Trophoblast cell (in vitro differentiated cells and primary cell): ENCODE measurements around the gene ACOT11.

Experiments used
- DNase-seq, 2 donors: peaks; one replicate each; pipeline ENCODE4 v3.0.0-alpha.2; 2016
- H2AFZ ChIP-seq: 2 replicates; pipeline ENCODE4 v1.6.1; 2013; ENCODE audit warnings: low read length, moderate library complexity, mild to moderate bottlenecking; ENCODE audit not compliant: insufficient read depth, poor library complexity
- H2AK5ac ChIP-seq: 2 replicates; pipeline ENCODE4 v1.6.1; 2013; ENCODE audit warnings: mild to moderate bottlenecking, low read length
- H2BK120ac ChIP-seq: 2 replicates; pipeline ENCODE4 v1.6.1; 2013; ENCODE audit warnings: low read length, mild to moderate bottlenecking, moderate library complexity; ENCODE audit not compliant: insufficient read depth, poor library complexity
- H2BK12ac ChIP-seq: 2 replicates; pipeline ENCODE4 v1.6.1; 2013; ENCODE audit warnings: mild to moderate bottlenecking, low read length, moderate library complexity
- H2BK5ac ChIP-seq: 2 replicates; pipeline ENCODE4 v1.6.1; 2013; ENCODE audit warnings: low read length, low read depth, moderate library complexity, mild to moderate bottlenecking; ENCODE audit not compliant: poor library complexity
- H3K14ac ChIP-seq: 2 replicates; pipeline ENCODE4 v1.6.1; 2013; ENCODE audit warnings: mild to moderate bottlenecking, low read length
- H3K18ac ChIP-seq: 2 replicates; pipeline ENCODE4 v1.6.1; 2013; ENCODE audit warnings: mild to moderate bottlenecking, low read length
- H3K23ac ChIP-seq: 2 replicates; pipeline ENCODE4 v1.6.1; 2013; ENCODE audit warnings: low read length
- H3K27ac ChIP-seq: 2 replicates; pipeline ENCODE4 v1.5.1; 2013; ENCODE audit warnings: low read depth, mild to moderate bottlenecking, inconsistent platforms, low read length, moderate library complexity
- H3K27me3 ChIP-seq: 2 replicates; pipeline ENCODE4 v1.6.1; 2013; ENCODE audit warnings: inconsistent platforms, mild to moderate bottlenecking, low read length, moderate library complexity; ENCODE audit not compliant: insufficient read depth
- H3K36me3 ChIP-seq, 2 experiments: 1 replicate in 1 of 2; 2 replicates in 1 of 2; pipeline ENCODE4 v1.6.1; 2013; ENCODE audit warnings: low read length in 2 of 2, mild to moderate bottlenecking in 2 of 2, moderate library complexity in 1 of 2; ENCODE audit not compliant: insufficient read depth in 2 of 2, control insufficient read depth in 1 of 2
- H3K4ac ChIP-seq: 2 replicates; pipeline ENCODE4 v1.6.1; 2013; ENCODE audit warnings: low read depth, mild to moderate bottlenecking, low read length, moderate library complexity
- H3K4me1 ChIP-seq, 2 experiments: 1 replicate in 1 of 2; 2 replicates in 1 of 2; pipeline ENCODE4 v1.6.1; 2013; ENCODE audit warnings: low read length in 2 of 2, mild to moderate bottlenecking in 2 of 2, moderate library complexity in 1 of 2; ENCODE audit not compliant: insufficient read depth in 2 of 2, control insufficient read depth in 1 of 2
- H3K4me2 ChIP-seq: 2 replicates; pipeline ENCODE4 v1.6.1; 2013; ENCODE audit warnings: inconsistent platforms, mild to moderate bottlenecking, low read length, moderate library complexity
- H3K4me3 ChIP-seq: 2 replicates; pipeline ENCODE4 v1.5.1; 2013; ENCODE audit warnings: mild to moderate bottlenecking, low read depth, low read length, inconsistent platforms
- H3K79me1 ChIP-seq: one replicate; pipeline ENCODE4 v1.6.1; 2013; ENCODE audit warnings: low read length
- H3K79me2 ChIP-seq: 2 replicates; pipeline ENCODE4 v1.6.1; 2013; ENCODE audit warnings: low read length, mild to moderate bottlenecking; ENCODE audit not compliant: control insufficient read depth, insufficient read depth, poor library complexity
- H3K9ac ChIP-seq: 2 replicates; pipeline ENCODE4 v1.6.1; 2013; ENCODE audit warnings: mild to moderate bottlenecking, low read length
- H3K9me3 ChIP-seq: 2 replicates; pipeline ENCODE4 v1.6.1; 2013; ENCODE audit warnings: low read depth, mild to moderate bottlenecking, control low read depth, inconsistent platforms, low read length; ENCODE audit not compliant: insufficient read depth
- H4K12ac ChIP-seq: 2 replicates; pipeline ENCODE4 v1.6.1; 2013; ENCODE audit warnings: low read depth, mild to moderate bottlenecking, low read length, moderate library complexity
- H4K8ac ChIP-seq: 2 replicates; pipeline ENCODE4 v1.6.1; 2013; ENCODE audit warnings: low read depth, mild to moderate bottlenecking, low read length, moderate library complexity
- H4K91ac ChIP-seq: one replicate; pipeline ENCODE4 v1.6.1; 2013; ENCODE audit warnings: low read depth, mild to moderate bottlenecking, low read length, moderate library complexity
- WGBS: extraction: QIAGEN DNeasy Blood & Tissue Kit; methylation state at CpG from one replicate; pipeline ENCODE4 v1.1.7; 2013; ENCODE audit warnings: missing lambda C conversion rate; ENCODE audit not compliant: insufficient read length, insufficient coverage; ENCODE audit errors: extremely low coverage; 5-methylcytosine and 5-hydroxymethylcytosine counted together

Gene ACOT11

DNA sequence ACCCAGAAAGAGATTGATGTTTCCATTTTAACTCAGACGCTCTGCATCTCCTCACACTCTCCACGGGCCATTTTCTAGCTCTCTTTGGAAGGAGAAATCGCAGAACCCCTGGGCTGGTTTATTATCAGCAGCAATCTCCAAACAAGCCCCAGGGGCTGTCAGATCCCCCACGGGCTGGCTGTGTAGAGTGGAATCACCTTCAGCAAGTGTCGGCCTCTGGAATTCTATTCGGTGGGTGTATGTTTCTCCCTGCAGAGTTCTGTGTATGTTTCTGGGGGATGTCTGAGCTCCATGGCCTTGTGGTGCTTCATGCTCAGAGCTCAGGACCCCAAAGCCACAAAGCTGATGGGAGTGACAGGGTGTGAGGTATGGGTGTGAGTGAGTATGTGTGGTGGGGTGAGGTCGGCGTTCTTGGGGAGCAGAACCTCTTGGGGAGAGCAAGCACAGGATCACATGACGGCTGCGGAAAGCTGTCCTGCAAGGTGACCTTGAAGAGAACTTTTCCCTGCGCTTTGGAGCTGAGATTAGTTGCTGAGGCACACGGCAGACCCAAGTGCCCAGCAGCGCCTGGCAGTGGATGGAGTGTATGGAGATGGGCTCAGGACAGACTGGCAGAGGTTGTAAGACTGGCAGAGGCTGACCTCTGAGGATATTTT is 489 bp downstream of the ACOT11 start:
- Histone ChIP-seq H3K27me3 (no peaks in the 10 kb centered on the region), H3K27ac (peak overlapping the region; percentile 10), H4K91ac (peak overlapping the region; percentile 94), H3K23ac (no peak overlapping the region), H2AK5ac (no peak overlapping the region), H2BK5ac (no peak overlapping the region), H4K12ac (no peak overlapping the region), H2BK12ac (no peak overlapping the region), H4K8ac (no peak overlapping the region), H3K4me1 (peaks cover 31 to 43% of the 10 kb centered on the region in 2 experiments), H3K18ac (no peak overlapping the region), H3K36me3 (no peaks in the 10 kb centered on the region), H3K9ac (no peak overlapping the region), H3K9me3 (no peaks in the 10 kb centered on the region), H3K14ac (peak overlapping the region; percentile 24), H2AFZ (no peak overlapping the region), H3K4me3 (no peak overlapping the region), H3K4ac (peak overlapping the region; percentile 7), H3K4me2 (peak overlapping the region; percentile 24), H2BK120ac (peak overlapping the region; percentile 0), H3K79me1 (peaks cover 24% of the 10 kb centered on the region), H3K79me2 (peaks cover 4% of the 10 kb centered on the region)
- no CpG with 5 or more reads among the region's 13 CpGs for WGBS
- no peak for DNase-seq

DNA sequence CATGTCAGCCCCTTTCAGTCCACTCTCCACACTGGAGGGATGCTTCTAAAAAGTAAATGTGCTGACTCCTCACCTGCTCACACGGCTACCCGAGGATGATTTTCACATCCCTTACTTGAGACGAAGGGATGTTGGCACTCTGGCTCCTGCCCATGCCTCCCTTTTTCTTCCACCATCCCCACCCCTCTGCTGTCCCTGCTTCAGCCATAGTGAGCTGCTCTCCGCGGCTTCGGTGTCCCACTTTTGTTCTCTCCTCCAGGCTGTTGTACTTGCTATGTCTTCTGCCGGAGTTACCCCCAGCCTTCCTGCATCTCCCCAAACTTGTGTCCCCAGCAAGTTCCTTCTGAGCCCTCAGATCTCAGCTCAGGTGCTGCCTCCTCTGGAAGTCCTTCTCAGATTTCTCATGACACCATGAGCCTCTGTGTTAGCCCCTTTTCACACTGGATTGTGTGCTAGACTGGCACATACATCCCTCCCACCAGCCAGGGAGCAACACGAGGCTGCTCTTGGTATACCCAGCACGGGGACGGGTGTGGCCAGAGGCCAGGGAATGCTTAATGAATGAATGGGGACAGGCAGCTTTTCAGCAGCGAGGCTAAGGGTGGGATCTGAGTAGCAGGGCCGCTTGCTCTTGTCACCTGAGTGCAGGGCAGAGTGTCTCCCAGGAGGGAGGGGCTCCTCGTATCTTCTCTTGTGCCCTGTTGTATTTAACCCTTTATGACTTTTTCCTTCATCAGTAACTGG is 1.3 kb downstream of the ACOT11 start:
- Histone ChIP-seq H3K18ac (no peak overlapping the region), H3K4me2 (no peak overlapping the region), H3K9ac (no peak overlapping the region), H2BK120ac (no peak overlapping the region), H3K23ac (no peak overlapping the region), H3K9me3 (peaks cover 2% of the 10 kb centered on the region), H2AK5ac (no peak overlapping the region), H2BK5ac (no peak overlapping the region), H2AFZ (no peak overlapping the region), H3K79me2 (peaks cover 2% of the 10 kb centered on the region), H4K8ac (no peak overlapping the region), H3K4me3 (no peak overlapping the region), H3K27ac (no peak overlapping the region), H4K91ac (no peak overlapping the region), H3K36me3 (no peaks in the 10 kb centered on the region), H3K4me1 (peaks cover 23 to 35% of the 10 kb centered on the region in 2 experiments), H3K27me3 (no peaks in the 10 kb centered on the region), H3K79me1 (peaks cover 19% of the 10 kb centered on the region), H3K4ac (no peak overlapping the region), H3K14ac (no peak overlapping the region), H2BK12ac (no peak overlapping the region), H4K12ac (no peak overlapping the region)
- no peak for DNase-seq
- WGBS = no CpG with 5 or more reads among the region's 13 CpGs

DNA sequence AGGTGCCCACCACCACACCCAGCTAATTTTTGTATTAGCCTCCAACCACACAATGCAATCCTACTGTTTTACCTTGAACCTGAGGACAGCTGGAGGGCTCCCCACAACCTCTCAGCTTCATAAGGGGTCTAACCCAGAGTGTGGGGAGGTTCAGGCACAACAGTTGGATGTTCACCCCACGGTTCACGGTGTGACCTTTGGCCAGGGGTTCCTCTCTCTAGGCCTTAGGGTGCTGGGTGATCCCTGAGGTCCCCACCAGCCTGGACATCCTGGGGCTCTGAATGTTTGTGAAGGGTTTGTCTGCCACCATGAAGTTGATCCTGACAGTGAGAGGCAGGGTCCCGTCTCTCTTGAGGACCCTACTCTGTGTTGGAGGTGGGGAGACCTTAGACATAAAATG is 3.9 kb downstream of the ACOT11 start:
- no peak overlapping the region for H3K4me2 ChIP-seq
- H3K9me3 ChIP-seq = peaks cover 2% of the 10 kb centered on the region
- H3K27ac ChIP-seq = no peak overlapping the region
- H3K27me3 ChIP-seq = no peaks in the 10 kb centered on the region
- no peak overlapping the region for H3K4ac ChIP-seq
- H3K4me1 ChIP-seq = peaks cover 15 to 17% of the 10 kb centered on the region in 2 experiments
- no peak overlapping the region for H3K14ac ChIP-seq
- H4K91ac ChIP-seq = no peak overlapping the region
- H2AFZ ChIP-seq = no peak overlapping the region
- peaks cover 5% of the 10 kb centered on the region for H3K79me1 ChIP-seq
- no peak overlapping the region for H2AK5ac ChIP-seq
- no peak overlapping the region for H2BK5ac ChIP-seq
- no peak overlapping the region for H2BK12ac ChIP-seq
- H3K4me3 ChIP-seq = no peak overlapping the region
- no peak for DNase-seq
- peaks cover 2% of the 10 kb centered on the region for H3K79me2 ChIP-seq
- WGBS = no CpG with 5 or more reads among the region's 3 CpGs
- no peak overlapping the region for H2BK120ac ChIP-seq
- H4K12ac ChIP-seq = no peak overlapping the region
- H3K9ac ChIP-seq = no peak overlapping the region
- no peak overlapping the region for H4K8ac ChIP-seq
- H3K18ac ChIP-seq = no peak overlapping the region
- no peak overlapping the region for H3K23ac ChIP-seq
- no peaks in the 10 kb centered on the region for H3K36me3 ChIP-seq

DNA sequence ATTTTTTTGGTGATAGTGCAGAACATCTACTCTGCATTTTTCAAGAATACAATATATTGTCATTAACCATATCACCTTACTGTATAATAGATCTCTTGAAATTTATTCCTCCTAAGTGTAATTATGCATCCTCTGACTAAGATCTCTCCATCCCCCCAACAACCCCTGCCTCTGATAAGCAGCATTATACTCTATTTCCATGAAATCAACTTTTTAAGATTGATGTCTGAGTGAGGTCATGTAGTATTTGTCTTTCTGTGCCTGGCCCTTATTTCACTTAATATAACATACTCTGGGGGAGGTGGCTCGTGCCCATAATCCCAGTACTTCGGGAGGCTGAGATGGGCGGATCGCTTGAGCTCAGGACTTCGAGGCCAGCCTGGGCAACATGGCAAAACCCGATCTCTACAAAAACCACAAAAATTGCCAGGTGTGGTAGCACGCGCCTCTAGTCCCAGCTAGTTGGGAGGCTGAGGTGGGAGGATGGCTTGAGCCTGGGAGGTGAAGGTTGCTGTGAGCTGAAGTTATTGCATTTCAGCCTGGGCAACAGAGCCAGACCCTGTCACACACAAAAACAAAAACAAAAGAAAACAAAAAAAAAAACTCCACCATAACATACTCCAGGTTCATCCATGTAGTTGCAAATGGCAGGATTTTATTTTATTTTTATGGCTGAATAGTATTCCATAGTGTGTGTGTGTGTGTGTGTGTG is 5.7 kb downstream of the ACOT11 start:
- Histone ChIP-seq H3K36me3 (no peaks in the 10 kb centered on the region), H4K12ac (no peak overlapping the region), H4K8ac (no peak overlapping the region), H2AFZ (no peak overlapping the region), H3K14ac (no peak overlapping the region), H4K91ac (no peak overlapping the region), H3K4me1 (peaks cover under 1% of the 10 kb centered on the region in 2 experiments), H2AK5ac (no peak overlapping the region), H3K4me3 (no peak overlapping the region), H2BK12ac (no peak overlapping the region), H2BK5ac (no peak overlapping the region), H3K4ac (no peak overlapping the region), H3K9me3 (peaks cover 2% of the 10 kb centered on the region), H3K27ac (no peak overlapping the region), H3K9ac (no peak overlapping the region), H3K23ac (no peak overlapping the region), H3K27me3 (no peaks in the 10 kb centered on the region), H2BK120ac (no peak overlapping the region), H3K79me2 (no peaks in the 10 kb centered on the region), H3K4me2 (no peak overlapping the region), H3K18ac (no peak overlapping the region), H3K79me1 (no peaks in the 10 kb centered on the region)
- DNase-seq = no peak
- WGBS = no CpG with 5 or more reads among the region's 8 CpGs
